Kidney (tissue), 14 donors: ENCODE data around the gene ABCB10. TPM values are rescaled to one million over a fixed set of nuclear protein-coding genes. Genes with fewer than 3 reads are reported as not detected.
"Not testable (repeated sequence)": the region's sequence is repeated elsewhere in the genome, so short reads cannot be mapped to it uniquely, and the experiment has no call there.

Experiments
- DNase-seq, 5 donors: peaks; one replicate each; pipeline ENCODE4 v3.0.0-alpha.2; 2013 to 2020
- FAIRE-seq: peaks from 2 replicates; lab custom pipeline; 2012; peaks lifted over from hg19 to GRCh38; lab: Jason Lieb, UNC
- H3K27ac ChIP-seq, 2 donors: one replicate each; pipeline ENCODE4 v1.7.0; 2013; ENCODE audit warnings: low read depth in 2 of 2, low read length in 2 of 2, inconsistent platforms in 1 of 2
- H3K27me3 ChIP-seq: one replicate; pipeline ENCODE4 v1.7.1; 2013; ENCODE audit warnings: low read length, inconsistent platforms; ENCODE audit not compliant: control insufficient read depth, insufficient read depth
- H3K36me3 ChIP-seq, 3 donors: one replicate each; pipeline versions ENCODE4 v1.7.0 to v1.7.1; 2013; ENCODE audit warnings: low read length in 3 of 3, control low read depth in 1 of 3, inconsistent platforms in 1 of 3; ENCODE audit not compliant: insufficient read depth in 3 of 3, control insufficient read depth in 2 of 3
- H3K4me1 ChIP-seq, 3 donors: one replicate each; pipeline versions ENCODE4 v1.7.0 to v1.7.1; 2013; ENCODE audit warnings: low read length in 3 of 3, inconsistent platforms in 1 of 3, low read depth in 1 of 3; ENCODE audit not compliant: control insufficient read depth in 2 of 3, insufficient read depth in 2 of 3
- H3K4me3 ChIP-seq, 3 donors: one replicate each; pipeline versions ENCODE4 v1.7.0 to v1.8.1; 2013; ENCODE audit warnings: low read length in 3 of 3, control low read depth in 1 of 3, inconsistent platforms in 1 of 3
- H3K9ac ChIP-seq, 3 donors: one replicate each; pipeline versions ENCODE4 v1.7.0 to v1.7.1; 2013; ENCODE audit warnings: low read length in 3 of 3, control low read depth in 1 of 3, inconsistent platforms in 1 of 3
- H3K9me3 ChIP-seq, 3 donors: one replicate each; pipeline versions ENCODE4 v1.7.0 to v1.7.1; 2013; ENCODE audit warnings: low read length in 3 of 3, control low read depth in 1 of 3, inconsistent platforms in 1 of 3; ENCODE audit not compliant: control insufficient read depth in 2 of 3, insufficient read depth in 1 of 3
- intact Hi-C: fragments of 100-400 bp; cut with DNase I; formaldehyde crosslinking; loops from one replicate; pipeline ENCODE4 v1.11.1; 2022
- polyA plus RNA-seq: library from polyadenylated mRNA; stranded (reverse); fragments of 350-450 nt; fragmentation: Illumina TruSeq; extraction: RNeasy Lipid Tissue Mini Kit (QIAGEN cat#74804); gene quantifications from one replicate; pipeline ENCODE4 v1.2.3, GENCODE V29; 2014; ENCODE audit warnings: low read depth, low replicate concordance; ENCODE audit not compliant: insufficient read depth
- total RNA-seq: library from RNA; stranded (reverse); fragmentation: NEBNext Ultra II Directional; extraction: Animal tissue kit (Norgen Biotek cat#: 25700); gene quantifications from one replicate; pipeline ENCODE4 v1.2.1, GENCODE V29; 2021
- TF ChIP-seq, protein P1 (sequence below): IDR thresholded peaks from 3 replicates; pipeline ENCODE4 v1.5.1; 2012; ENCODE audit warnings: mild to moderate bottlenecking, moderate library complexity, borderline replicate concordance; ENCODE audit not compliant: insufficient read depth; ENCODE audit errors: extremely low read depth
- donor health status: control.
- donor health status: control.
- donor health status: control.
- donor health status: control.
- donor health status: control.
- donor health status: DM: yes; HTN: yes; CAD: no.
- donor health status: Normal renal cell carcinoma (clear cell type).

The ABCB10 gene
- total and polyA plus RNA-seq, 2 donors from 2014 or later = 4.5 to 15.4 TPM

DNA sequence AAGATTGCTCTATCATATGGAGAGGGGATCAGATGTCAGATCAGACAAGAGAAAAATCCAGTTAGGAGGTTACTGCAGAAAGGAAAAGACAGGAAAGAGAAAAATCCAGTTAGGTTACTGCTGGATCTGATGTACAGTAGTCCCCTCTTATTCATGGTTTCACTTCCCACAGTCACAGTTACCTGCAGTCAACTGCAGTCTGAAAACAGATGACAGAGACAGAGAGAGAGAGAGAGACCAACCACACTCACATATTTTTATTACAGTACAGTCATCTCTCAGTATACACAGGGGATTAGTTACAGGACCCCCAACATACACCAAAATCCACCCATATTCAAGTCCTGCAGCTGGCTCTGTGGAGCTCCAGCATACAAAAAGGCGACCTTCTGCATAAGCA lies 79.7 kb downstream of the ABCB10 start:
- TF ChIP-seq, protein P1, sequence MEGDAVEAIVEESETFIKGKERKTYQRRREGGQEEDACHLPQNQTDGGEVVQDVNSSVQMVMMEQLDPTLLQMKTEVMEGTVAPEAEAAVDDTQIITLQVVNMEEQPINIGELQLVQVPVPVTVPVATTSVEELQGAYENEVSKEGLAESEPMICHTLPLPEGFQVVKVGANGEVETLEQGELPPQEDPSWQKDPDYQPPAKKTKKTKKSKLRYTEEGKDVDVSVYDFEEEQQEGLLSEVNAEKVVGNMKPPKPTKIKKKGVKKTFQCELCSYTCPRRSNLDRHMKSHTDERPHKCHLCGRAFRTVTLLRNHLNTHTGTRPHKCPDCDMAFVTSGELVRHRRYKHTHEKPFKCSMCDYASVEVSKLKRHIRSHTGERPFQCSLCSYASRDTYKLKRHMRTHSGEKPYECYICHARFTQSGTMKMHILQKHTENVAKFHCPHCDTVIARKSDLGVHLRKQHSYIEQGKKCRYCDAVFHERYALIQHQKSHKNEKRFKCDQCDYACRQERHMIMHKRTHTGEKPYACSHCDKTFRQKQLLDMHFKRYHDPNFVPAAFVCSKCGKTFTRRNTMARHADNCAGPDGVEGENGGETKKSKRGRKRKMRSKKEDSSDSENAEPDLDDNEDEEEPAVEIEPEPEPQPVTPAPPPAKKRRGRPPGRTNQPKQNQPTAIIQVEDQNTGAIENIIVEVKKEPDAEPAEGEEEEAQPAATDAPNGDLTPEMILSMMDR = no peak
- Histone ChIP-seq H3K9me3 (no peaks in the 10 kb centered on the region), H3K27ac (no peak overlapping the region), H3K9ac (no peak overlapping the region), H3K27me3 (no peaks in the 10 kb centered on the region), H3K4me3 (no peak overlapping the region), H3K36me3 (peaks cover 0 to 36% (median 34%) of the 10 kb centered on the region in 3 donors), H3K4me1 (no peaks in the 10 kb centered on the region)
- no peak for DNase-seq
- FAIRE-seq = no peak
- intact Hi-C loops = no loop called here

DNA sequence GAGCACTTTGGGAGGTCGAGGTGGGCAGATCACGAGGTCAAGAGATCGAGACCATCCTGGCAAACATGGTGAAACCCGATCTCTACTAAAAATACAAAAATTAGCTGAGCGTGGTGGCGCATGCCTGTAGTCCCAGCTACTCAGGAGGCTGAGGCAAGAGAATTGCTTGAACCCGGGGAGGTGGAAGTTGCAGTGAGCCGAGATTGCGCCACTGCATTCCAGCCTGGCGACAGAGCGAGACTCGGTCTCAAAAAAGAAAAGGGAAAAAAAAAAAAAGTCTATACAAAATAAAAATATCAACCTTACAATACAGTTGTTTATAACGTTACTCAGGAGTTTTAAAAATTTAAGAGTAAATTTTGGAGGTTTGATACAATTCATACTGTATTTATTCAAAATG lies 82.6 kb downstream of the ABCB10 start:
- H3K27ac ChIP-seq, H3K9me3 ChIP-seq, FAIRE-seq, intact Hi-C loops, H3K9ac ChIP-seq, H3K27me3 ChIP-seq, DNase-seq, H3K4me1 ChIP-seq, H3K4me3 ChIP-seq: not testable (repeated sequence)
- H3K36me3 ChIP-seq = peaks cover 0 to 25% (median 24%) of the 10 kb centered on the region in 3 donors

DNA sequence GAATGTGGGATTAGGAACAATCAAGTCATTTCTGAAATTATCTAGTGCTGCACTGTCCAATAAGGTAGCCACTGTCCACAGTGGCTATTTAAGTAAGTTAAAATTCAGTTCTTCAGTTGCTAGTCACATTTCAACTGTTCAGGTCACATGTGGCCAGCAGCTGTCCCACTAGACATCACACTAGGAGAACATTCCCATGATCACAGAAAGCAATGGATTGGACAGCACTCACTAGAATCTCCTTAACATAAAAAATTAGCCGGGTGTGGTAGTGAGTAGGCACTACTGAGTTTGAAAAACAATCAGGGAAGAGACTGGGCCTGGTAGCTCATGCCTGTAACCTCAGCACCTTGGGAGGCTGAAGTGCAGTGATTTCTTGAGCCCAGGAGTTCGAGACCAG lies 84.0 kb downstream of the ABCB10 start:
- Histone ChIP-seq H3K27ac (no peak overlapping the region), H3K36me3 (peaks cover 2 to 27% (median 22%) of the 10 kb centered on the region in 3 donors), H3K27me3 (no peaks in the 10 kb centered on the region), H3K4me3 (no peak overlapping the region), H3K9ac (no peak overlapping the region), H3K4me1 (no peaks in the 10 kb centered on the region), H3K9me3 (no peaks in the 10 kb centered on the region)
- no peak for FAIRE-seq
- TF ChIP-seq, protein P1 = no peak
- DNase-seq = no peak
- intact Hi-C loops = no loop called here

DNA sequence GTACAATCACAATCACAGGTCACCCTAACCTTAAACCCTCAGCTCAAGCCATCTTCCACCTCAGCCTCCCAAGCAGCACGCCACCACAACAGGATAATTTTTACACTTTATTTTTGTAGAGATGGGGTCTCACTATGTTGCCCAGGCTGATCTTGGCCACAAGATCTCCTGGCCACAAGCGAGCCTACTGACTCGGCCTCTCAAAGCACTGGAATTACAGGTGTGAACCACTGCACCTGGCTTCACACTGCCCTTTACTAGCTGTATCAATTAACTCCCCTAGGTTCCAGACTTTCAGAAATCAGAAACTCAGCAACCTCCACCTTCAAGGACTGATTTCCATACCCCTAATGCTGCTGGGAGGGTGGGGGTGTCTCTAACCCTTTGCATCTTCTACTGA lies 87.3 kb downstream of the ABCB10 start:
- intact Hi-C loops = no loop called here
- Histone ChIP-seq H3K9ac (no peak overlapping the region), H3K9me3 (no peaks in the 10 kb centered on the region), H3K36me3 (peaks cover 2 to 26% (median 24%) of the 10 kb centered on the region in 3 donors), H3K4me1 (no peaks in the 10 kb centered on the region), H3K27me3 (no peaks in the 10 kb centered on the region), H3K4me3 (no peak overlapping the region), H3K27ac (no peak overlapping the region)
- TF ChIP-seq, protein P1 = no peak
- no peak for FAIRE-seq
- no peak for DNase-seq
